GM23248 (cell line): ENCODE results near the gene TCEA2. TPM values are rescaled to one million over a fixed set of nuclear protein-coding genes. Genes with fewer than 3 reads are reported as not detected.

Experiments
- DNase-seq: peaks from one replicate; pipeline ENCODE4 v3.0.0-alpha.2; 2015
- H2AFZ ChIP-seq: fragments of 200-600 bp; sonication (generic); 2 replicates; pipeline ENCODE4 v1.6.1; 2016; ENCODE audit warnings: antibody characterized with exemption
- H3F3A ChIP-seq: fragments of 200-600 bp; sonication (generic); 2 replicates; pipeline ENCODE4 v1.6.1; 2016; ENCODE audit warnings: mild to moderate bottlenecking, antibody characterized with exemption, mixed run types; ENCODE audit not compliant: insufficient read depth
- H3K27ac ChIP-seq: fragments of 200-600 bp; sonication (generic); 2 replicates; pipeline ENCODE4 v1.5.1; 2016; ENCODE audit warnings: mild to moderate bottlenecking
- H3K27me3 ChIP-seq: fragments of 200-600 bp; sonication (generic); replicated peaks from 2 replicates; pipeline ENCODE4 v1.6.1; 2016; ENCODE audit warnings: mild to moderate bottlenecking; ENCODE audit not compliant: insufficient read depth
- H3K36me3 ChIP-seq: fragments of 200-600 bp; sonication (generic); 2 replicates; pipeline ENCODE4 v1.6.1; 2016; ENCODE audit warnings: low read depth, mild to moderate bottlenecking
- H3K4me1 ChIP-seq: fragments of 200-600 bp; sonication (generic); 2 replicates; pipeline ENCODE4 v1.6.1; 2016; ENCODE audit warnings: mild to moderate bottlenecking; ENCODE audit not compliant: insufficient read depth
- H3K4me2 ChIP-seq: fragments of 200-600 bp; sonication (generic); one replicate; pipeline ENCODE4 v1.6.1; 2016; ENCODE audit warnings: mild to moderate bottlenecking; ENCODE audit not compliant: unreplicated experiment
- H3K4me3 ChIP-seq: fragments of 200-600 bp; sonication (generic); 2 replicates; pipeline ENCODE4 v1.5.1; 2016; ENCODE audit warnings: mild to moderate bottlenecking
- H3K79me2 ChIP-seq: fragments of 200-600 bp; sonication (generic); 2 replicates; pipeline ENCODE4 v1.6.1; 2016; ENCODE audit warnings: mild to moderate bottlenecking; ENCODE audit not compliant: insufficient read depth
- H3K9ac ChIP-seq: fragments of 200-600 bp; sonication (generic); 2 replicates; pipeline ENCODE4 v1.6.1; 2016; ENCODE audit warnings: mild to moderate bottlenecking
- H3K9me2 ChIP-seq: fragments of 200-600 bp; sonication (generic); 2 replicates; pipeline ENCODE4 v1.6.1; 2016; ENCODE audit warnings: mixed run types, mild to moderate bottlenecking, moderate library complexity; ENCODE audit not compliant: insufficient read depth
- H3K9me3 ChIP-seq: fragments of 200-600 bp; sonication (generic); one replicate; pipeline ENCODE4 v1.6.1; 2017; ENCODE audit warnings: low read depth
- H4K20me1 ChIP-seq: fragments of 200-600 bp; sonication (generic); 2 replicates; pipeline ENCODE4 v1.6.0; 2016; ENCODE audit not compliant: insufficient read depth
- EZH2 ChIP-seq: fragments of 200-600 bp; sonication (generic); IDR thresholded peaks from 2 replicates; pipeline ENCODE4 v1.6.1; 2018; ENCODE audit warnings: antibody characterized with exemption, mild to moderate bottlenecking; ENCODE audit not compliant: insufficient read depth, poor library complexity, severe bottlenecking
- EZH2phosphoT487 ChIP-seq: fragments of 200-600 bp; sonication (generic); IDR thresholded peaks from 2 replicates; pipeline ENCODE4 v1.6.1; 2018; ENCODE audit warnings: antibody characterized with exemption, moderate library complexity, mild to moderate bottlenecking, low read depth; ENCODE audit not compliant: insufficient read depth
- WGBS, 2 experiments: methylation state at CpG; one replicate each; pipeline ENCODE4 v1.1.6; 2015 to 2017; ENCODE audit warnings: low lambda C conversion rate in 2 of 2, low coverage in 1 of 2; ENCODE audit errors: missing lambda C conversion rate in 2 of 2; 5-methylcytosine and 5-hydroxymethylcytosine counted together
- in situ Hi-C: fragments of 300-500 bp; cut with MboI; formaldehyde crosslinking; loops from 2 replicates; pipeline ENCODE4 v1.15.0; 2020
- polyA plus RNA-seq: library from polyadenylated mRNA; unstranded; fragments of >200 nt; fragmentation: Nextera tagmentation; extraction: Ambion mirVana; gene quantifications from 2 replicates; pipeline ENCODE4 v1.2.1, GENCODE V29; 2016
- total RNA-seq: library from RNA; depleted of rRNA; stranded (reverse); fragments of >200 nt; shearing (Covaris generic); gene quantifications from 2 replicates; pipeline ENCODE4 v1.2.3, GENCODE V29; 2014

TCEA2 gene
- total and polyA plus RNA-seq, 2 experiments from 2014 or later = 34.3 to 70.7 TPM

GRCh38 chr20:64098471-64099013 lies 35.5 kb downstream of the TCEA2 start:
- Histone ChIP-seq H3K4me3 (no peak overlapping the region), H3K27ac (no peak overlapping the region), H4K20me1 (no peaks in the 10 kb centered on the region), H3K4me1 (no peaks in the 10 kb centered on the region), H3K36me3 (no peaks in the 10 kb centered on the region), H2AFZ (no peak overlapping the region), H3K79me2 (no peaks in the 10 kb centered on the region), H3K9me3 (no peaks in the 10 kb centered on the region), H3K4me2 (no peak overlapping the region), H3F3A (no peaks in the 10 kb centered on the region), H3K27me3 (peaks cover 33% of the 10 kb centered on the region), H3K9me2 (no peaks in the 10 kb centered on the region), H3K9ac (no peak overlapping the region)
- DNase-seq = no peak
- in situ Hi-C loops = no loop called here
- TF ChIP-seq EZH2 = no peak
- WGBS, 2 experiments = 86 to 91% methylated on average over 28 of the region's 28 CpGs

DNA sequence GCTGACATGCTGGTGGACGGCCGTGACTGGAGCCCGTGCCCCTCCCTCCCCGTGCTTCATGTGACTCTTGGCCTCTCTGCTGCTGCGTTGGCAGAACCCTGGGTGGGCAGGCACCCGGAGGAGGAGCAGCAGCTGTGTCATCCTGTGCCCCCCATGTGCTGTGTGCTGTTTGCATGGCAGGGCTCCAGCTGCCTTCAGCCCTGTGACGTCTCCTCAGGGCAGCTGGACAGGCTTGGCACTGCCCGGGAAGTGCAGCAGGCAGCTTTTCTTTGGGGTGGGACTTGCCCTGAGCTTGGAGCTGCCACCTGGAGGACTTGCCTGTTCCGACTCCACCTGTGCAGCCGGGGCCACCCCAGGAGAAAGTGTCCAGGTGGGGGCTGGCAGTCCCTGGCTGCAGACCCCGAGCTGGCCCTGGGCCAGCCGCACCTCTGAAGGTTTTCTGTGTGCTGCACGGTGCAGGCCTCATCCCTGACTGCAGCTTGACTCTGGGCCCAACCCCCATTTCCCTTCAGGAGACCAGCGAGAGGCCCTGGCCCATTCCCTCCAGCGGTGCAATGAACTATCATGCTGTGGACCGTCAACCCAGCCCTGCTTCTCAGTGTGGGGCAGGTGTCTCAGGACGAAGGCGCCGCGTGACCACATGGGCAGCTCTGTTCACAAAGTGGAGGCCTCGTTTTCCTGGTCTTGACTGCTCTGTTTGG lies 36.2 kb downstream of the TCEA2 start:
- Histone ChIP-seq H3K4me3 (no peak overlapping the region), H3K4me1 (no peaks in the 10 kb centered on the region), H3K27ac (no peak overlapping the region), H3F3A (no peaks in the 10 kb centered on the region), H3K9me2 (no peaks in the 10 kb centered on the region), H3K36me3 (no peaks in the 10 kb centered on the region), H3K79me2 (no peaks in the 10 kb centered on the region), H3K9ac (no peak overlapping the region), H3K4me2 (no peak overlapping the region), H4K20me1 (no peaks in the 10 kb centered on the region), H3K27me3 (peaks cover 35% of the 10 kb centered on the region), H3K9me3 (no peaks in the 10 kb centered on the region), H2AFZ (no peak overlapping the region)
- no peak for TF ChIP-seq EZH2
- TF ChIP-seq EZH2phosphoT487 = no peak
- DNase-seq = no peak
- in situ Hi-C loops = no loop called here
- 64 to 66% methylated on average over 21 of the region's 21 CpGs for WGBS, 2 experiments

DNA sequence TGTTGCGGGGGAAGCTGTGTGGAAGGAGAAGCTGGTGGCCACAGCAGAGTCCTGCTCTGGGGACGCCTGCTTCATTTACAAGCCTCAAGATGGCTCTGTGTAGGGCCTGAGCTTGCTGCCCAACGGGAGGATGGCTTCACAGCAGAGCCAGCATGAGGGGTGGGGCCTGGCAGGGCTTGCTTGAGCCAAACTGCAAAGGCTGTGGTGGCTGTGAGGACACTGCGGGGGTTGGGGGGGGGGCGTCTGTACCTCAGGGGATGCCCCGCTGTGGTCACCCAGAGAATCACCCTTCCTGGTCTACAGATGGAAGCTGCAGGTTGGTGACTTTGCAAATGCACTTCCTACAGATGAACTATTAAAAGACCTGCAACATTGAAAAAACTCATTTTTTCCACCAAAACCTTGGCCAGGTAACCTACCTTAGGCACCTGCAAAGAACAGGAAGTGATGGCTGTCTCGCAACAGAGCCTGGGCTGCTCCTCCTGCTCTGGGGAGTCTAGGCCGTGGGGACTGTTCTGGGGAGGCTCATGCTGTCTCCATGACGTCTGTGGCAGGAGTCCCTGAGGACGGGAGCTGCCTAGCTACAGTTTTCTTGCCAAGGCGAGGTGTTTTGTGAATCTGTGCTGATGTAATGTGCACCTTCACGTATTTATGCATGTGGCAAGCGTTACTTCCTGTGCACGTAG lies 37.0 kb downstream of the TCEA2 start:
- WGBS, 2 experiments = 48 to 54% methylated on average over 13 to 14 of the region's 14 CpGs
- in situ Hi-C loops = no loop called here

GRCh38 chr20:64100566-64100888 lies 37.5 kb downstream of the TCEA2 start:
- TF ChIP-seq EZH2 = no peak
- no peak for TF ChIP-seq EZH2phosphoT487
- in situ Hi-C loops = no loop called here
- no peaks in the 10 kb centered on the region for H3F3A ChIP-seq

More for the DNA sequence above, 37.0 kb downstream of the TCEA2 start:
- H3K79me2 ChIP-seq = no peaks in the 10 kb centered on the region
- no peak overlapping the region for H3K27ac ChIP-seq
- H3K4me2 ChIP-seq = no peak overlapping the region
- H3K4me1 ChIP-seq = no peaks in the 10 kb centered on the region
- H4K20me1 ChIP-seq = no peaks in the 10 kb centered on the region
- H2AFZ ChIP-seq = no peak overlapping the region
- H3K9me2 ChIP-seq = no peaks in the 10 kb centered on the region
- H3K4me3 ChIP-seq = no peak overlapping the region
- H3K9ac ChIP-seq = no peak overlapping the region
- H3K27me3 ChIP-seq = peaks cover 35% of the 10 kb centered on the region
- no peak for DNase-seq
- TF ChIP-seq EZH2phosphoT487 = no peak
- no peak for TF ChIP-seq EZH2
- no peaks in the 10 kb centered on the region for H3F3A ChIP-seq
- H3K9me3 ChIP-seq = no peaks in the 10 kb centered on the region
- H3K36me3 ChIP-seq = no peaks in the 10 kb centered on the region

More at GRCh38 chr20:64100566-64100888, 37.5 kb downstream of the TCEA2 start:
- no peaks in the 10 kb centered on the region for H3K4me1 ChIP-seq
- no peaks in the 10 kb centered on the region for H3K79me2 ChIP-seq
- H3K27me3 ChIP-seq = peaks cover 35% of the 10 kb centered on the region
- H3K4me2 ChIP-seq = no peak overlapping the region
- H3K27ac ChIP-seq = no peak overlapping the region
- H2AFZ ChIP-seq = no peak overlapping the region
- no peaks in the 10 kb centered on the region for H3K9me3 ChIP-seq
- DNase-seq = no peak
- H4K20me1 ChIP-seq = no peaks in the 10 kb centered on the region
- WGBS, 2 experiments = 34 to 51% methylated on average over 4 of the region's 4 CpGs
- H3K9ac ChIP-seq = no peak overlapping the region
- H3K36me3 ChIP-seq = no peaks in the 10 kb centered on the region
- H3K4me3 ChIP-seq = no peak overlapping the region
- H3K9me2 ChIP-seq = no peaks in the 10 kb centered on the region
